ENCODE data around the gene FETUB. TPM values are rescaled to one million over a fixed set of nuclear protein-coding genes. Genes with fewer than 3 reads are reported as not detected.
"Not testable (repeated sequence)": the region's sequence is repeated elsewhere in the genome, so short reads cannot be mapped to it uniquely, and the experiment has no call there.

The FETUB gene
- total RNA-seq, 1 donor from 2014 or later = not detected

DNA sequence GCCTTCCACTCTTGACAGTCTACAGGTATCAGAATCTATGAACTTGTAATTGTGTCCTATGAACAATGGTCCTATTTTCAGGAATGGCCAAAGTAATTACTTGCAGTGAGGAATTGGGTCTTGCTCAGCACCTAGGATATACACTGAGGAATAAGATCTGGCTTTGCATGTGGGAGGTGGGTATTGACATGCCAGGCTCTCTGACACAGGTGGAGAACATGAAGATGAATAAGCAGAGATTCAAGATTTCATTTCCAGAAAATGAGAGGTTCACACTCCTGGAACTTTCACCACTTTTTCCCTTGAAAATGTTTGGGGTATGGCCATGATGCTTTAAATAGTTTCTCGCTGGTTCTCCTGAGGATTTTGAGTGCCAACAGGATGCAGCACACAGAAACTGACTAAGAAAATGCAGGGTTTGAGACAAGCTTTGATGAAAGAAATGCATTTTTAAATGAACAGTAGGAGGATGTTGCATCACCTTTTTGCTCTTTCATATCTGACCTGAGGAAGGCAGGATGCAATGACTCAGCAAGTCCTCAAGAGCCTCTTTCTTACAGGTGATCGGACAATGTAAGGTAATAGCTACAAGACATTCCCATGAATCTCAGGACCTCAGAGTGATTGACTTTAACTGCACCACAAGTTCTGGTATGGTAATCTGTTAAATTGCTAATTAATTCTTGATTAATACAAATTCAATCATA lies 29.3 kb downstream of the FETUB start:
- Histone ChIP-seq H3K4me3 (ENCODE audit: low read length in 3 of 3) (no peak overlapping the region), H3K9me3 (ENCODE audit: control insufficient read depth in 3 of 3, low read length in 3 of 3) (no peaks in the 10 kb centered on the region), H3K27me3 (ENCODE audit: control insufficient read depth in 3 of 3, insufficient read depth in 3 of 3, low read length in 3 of 3) (peaks cover 3 to 9% (median 9%) of the 10 kb centered on the region in 3 donors), H3K27ac (ENCODE audit: low read depth, low read length) (no peak overlapping the region), H3K9ac (ENCODE audit: low read depth in 1 of 3, low read length in 3 of 3) (no peak overlapping the region), H3K36me3 (ENCODE audit: control insufficient read depth in 3 of 3, insufficient read depth in 3 of 3, low read length in 3 of 3) (no peaks in the 10 kb centered on the region), H3K4me1 (ENCODE audit: control insufficient read depth in 3 of 3, insufficient read depth in 3 of 3, low read length in 3 of 3) (no peaks in the 10 kb centered on the region)

DNA sequence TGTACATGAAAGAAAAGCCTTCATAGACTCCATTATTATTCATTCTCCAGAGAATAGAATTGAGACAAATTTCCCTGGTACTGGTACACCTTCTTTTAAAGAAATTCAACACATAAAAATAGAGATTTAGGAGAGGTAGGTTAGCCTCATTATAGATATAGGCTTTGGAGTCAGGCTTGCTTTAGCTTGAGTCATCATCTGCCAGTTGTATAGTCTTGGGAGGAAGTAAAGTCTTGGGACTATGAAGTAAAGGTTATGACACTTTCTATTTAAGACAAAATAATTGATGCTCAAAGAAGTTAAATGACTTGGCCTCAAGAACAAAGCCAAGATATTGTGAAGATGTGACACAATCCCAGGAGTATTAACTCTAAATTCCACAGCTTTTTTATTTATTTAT lies 30.0 kb downstream of the FETUB start:
- Histone ChIP-seq H3K4me3 (ENCODE audit: low read length in 3 of 3) (no peak overlapping the region), H3K4me1 (ENCODE audit: control insufficient read depth in 3 of 3, insufficient read depth in 3 of 3, low read length in 3 of 3) (no peaks in the 10 kb centered on the region), H3K9me3 (ENCODE audit: control insufficient read depth in 3 of 3, low read length in 3 of 3) (no peaks in the 10 kb centered on the region), H3K36me3 (ENCODE audit: control insufficient read depth in 3 of 3, insufficient read depth in 3 of 3, low read length in 3 of 3) (no peaks in the 10 kb centered on the region), H3K27me3 (ENCODE audit: control insufficient read depth in 3 of 3, insufficient read depth in 3 of 3, low read length in 3 of 3) (peaks cover 4 to 13% (median 9%) of the 10 kb centered on the region in 3 donors), H3K9ac (ENCODE audit: low read depth in 1 of 3, low read length in 3 of 3) (no peak overlapping the region), H3K27ac (ENCODE audit: low read depth, low read length) (no peak overlapping the region)

DNA sequence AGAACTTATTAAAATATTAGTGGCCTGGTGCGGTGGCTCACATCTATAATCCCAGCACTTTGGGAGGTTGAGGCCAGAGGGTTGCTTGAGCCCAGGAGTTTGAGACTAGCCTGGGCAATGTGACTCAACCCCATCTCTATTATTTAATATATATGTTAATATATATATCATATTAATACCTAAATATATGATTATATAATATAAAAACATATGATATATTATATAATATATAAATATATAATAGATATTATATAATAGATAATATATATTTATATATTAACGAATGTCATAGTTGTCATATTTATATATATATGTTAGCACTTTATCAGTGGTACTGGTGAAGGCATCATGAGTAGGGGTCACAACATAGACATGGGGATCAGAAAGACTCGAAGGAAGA lies 30.9 kb downstream of the FETUB start:
- Histone ChIP-seq H3K36me3 (ENCODE audit: control insufficient read depth in 3 of 3, insufficient read depth in 3 of 3, low read length in 3 of 3) (no peaks in the 10 kb centered on the region), H3K4me1 (ENCODE audit: control insufficient read depth in 3 of 3, insufficient read depth in 3 of 3, low read length in 3 of 3) (no peaks in the 10 kb centered on the region), H3K4me3 (ENCODE audit: low read length in 3 of 3) (no peak overlapping the region), H3K9ac (ENCODE audit: low read depth in 1 of 3, low read length in 3 of 3) (no peak overlapping the region), H3K9me3 (ENCODE audit: control insufficient read depth in 3 of 3, low read length in 3 of 3) (no peaks in the 10 kb centered on the region), H3K27ac (ENCODE audit: low read depth, low read length) (no peak overlapping the region), H3K27me3 (ENCODE audit: control insufficient read depth in 3 of 3, insufficient read depth in 3 of 3, low read length in 3 of 3) (peaks cover 4 to 11% (median 6%) of the 10 kb centered on the region in 3 donors)

- Histone ChIP-seq H3K27me3 (ENCODE audit: control insufficient read depth in 3 of 3, insufficient read depth in 3 of 3, low read length in 3 of 3) (peaks cover 8 to 17% (median 8%) of the 10 kb centered on the region in 3 donors), H3K9me3 (ENCODE audit: control insufficient read depth in 3 of 3, low read length in 3 of 3) (no peaks in the 10 kb centered on the region), H3K27ac (ENCODE audit: low read depth, low read length) (no peak overlapping the region), H3K9ac (ENCODE audit: low read depth in 1 of 3, low read length in 3 of 3) (no peak overlapping the region), H3K36me3 (ENCODE audit: control insufficient read depth in 3 of 3, insufficient read depth in 3 of 3, low read length in 3 of 3) (no peaks in the 10 kb centered on the region), H3K4me3 (ENCODE audit: low read length in 3 of 3) (no peak overlapping the region), H3K4me1 (ENCODE audit: control insufficient read depth in 3 of 3, insufficient read depth in 3 of 3, low read length in 3 of 3) (no peaks in the 10 kb centered on the region)
Measured at GRCh38 chr3:186678604-186679003, 38.4 kb downstream of the FETUB start.

DNA sequence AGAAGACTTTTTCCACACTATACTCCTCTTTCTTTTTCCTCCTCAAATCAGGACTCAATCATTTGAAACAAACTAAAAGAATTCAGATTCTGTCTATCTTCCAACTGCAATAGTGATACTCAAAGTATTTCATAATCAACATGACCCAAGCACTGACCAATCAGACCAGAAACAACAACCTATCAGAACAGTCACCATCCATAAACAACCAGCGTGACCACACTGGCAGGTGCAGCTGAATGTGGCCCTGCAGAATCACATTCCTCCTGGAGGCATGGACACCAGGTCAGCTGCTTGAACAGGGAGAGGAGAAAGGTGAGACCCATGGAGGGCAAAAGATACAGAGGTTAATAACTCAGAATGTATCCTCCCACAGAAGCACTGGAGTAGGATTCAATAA lies 39.0 kb downstream of the FETUB start:
- H3K9me3 ChIP-seq (ENCODE audit: control insufficient read depth in 3 of 3, low read length in 3 of 3) = no peaks in the 10 kb centered on the region
- H3K4me3 ChIP-seq (ENCODE audit: low read length in 3 of 3) = no peak overlapping the region
- H3K27ac ChIP-seq (ENCODE audit: low read depth, low read length) = no peak overlapping the region
- no peak overlapping the region for H3K9ac ChIP-seq (ENCODE audit: low read depth in 1 of 3, low read length in 3 of 3)
- H3K36me3 ChIP-seq (ENCODE audit: control insufficient read depth in 3 of 3, insufficient read depth in 3 of 3, low read length in 3 of 3) = no peaks in the 10 kb centered on the region
- H3K27me3 ChIP-seq (ENCODE audit: control insufficient read depth in 3 of 3, insufficient read depth in 3 of 3, low read length in 3 of 3) = peaks cover 7 to 17% (median 11%) of the 10 kb centered on the region in 3 donors
- no peaks in the 10 kb centered on the region for H3K4me1 ChIP-seq (ENCODE audit: control insufficient read depth in 3 of 3, insufficient read depth in 3 of 3, low read length in 3 of 3)

- no peaks in the 10 kb centered on the region for H3K9me3 ChIP-seq (ENCODE audit: control insufficient read depth in 3 of 3, low read length in 3 of 3)
- peaks cover 7 to 18% (median 7%) of the 10 kb centered on the region in 3 donors for H3K27me3 ChIP-seq (ENCODE audit: control insufficient read depth in 3 of 3, insufficient read depth in 3 of 3, low read length in 3 of 3)
- no peaks in the 10 kb centered on the region for H3K36me3 ChIP-seq (ENCODE audit: control insufficient read depth in 3 of 3, insufficient read depth in 3 of 3, low read length in 3 of 3)
- no peak overlapping the region for H3K4me3 ChIP-seq (ENCODE audit: low read length in 3 of 3)
- no peak overlapping the region for H3K9ac ChIP-seq (ENCODE audit: low read depth in 1 of 3, low read length in 3 of 3)
- H3K4me1 ChIP-seq (ENCODE audit: control insufficient read depth in 3 of 3, insufficient read depth in 3 of 3, low read length in 3 of 3) = no peaks in the 10 kb centered on the region
- no peak overlapping the region for H3K27ac ChIP-seq (ENCODE audit: low read depth, low read length)
Measured at GRCh38 chr3:186680869-186681268, 40.7 kb downstream of the FETUB start.

- Histone ChIP-seq H3K9ac (ENCODE audit: low read depth in 1 of 3, low read length in 3 of 3) (no peak overlapping the region), H3K36me3 (ENCODE audit: control insufficient read depth in 3 of 3, insufficient read depth in 3 of 3, low read length in 3 of 3) (no peaks in the 10 kb centered on the region), H3K27me3 (ENCODE audit: control insufficient read depth in 3 of 3, insufficient read depth in 3 of 3, low read length in 3 of 3) (peaks cover 7 to 13% (median 10%) of the 10 kb centered on the region in 3 donors), H3K9me3 (ENCODE audit: control insufficient read depth in 3 of 3, low read length in 3 of 3) (no peaks in the 10 kb centered on the region), H3K27ac (ENCODE audit: low read depth, low read length) (no peak overlapping the region), H3K4me3 (ENCODE audit: low read length in 3 of 3) (no peak overlapping the region), H3K4me1 (ENCODE audit: control insufficient read depth in 3 of 3, insufficient read depth in 3 of 3, low read length in 3 of 3) (no peaks in the 10 kb centered on the region)
Measured at GRCh38 chr3:186682812-186683211, 42.6 kb downstream of the FETUB start.

- Histone ChIP-seq H3K27ac (ENCODE audit: low read depth, low read length) (no peak overlapping the region), H3K27me3 (ENCODE audit: control insufficient read depth in 3 of 3, insufficient read depth in 3 of 3, low read length in 3 of 3) (peaks cover 3 to 7% (median 7%) of the 10 kb centered on the region in 3 donors), H3K9ac (ENCODE audit: low read depth in 1 of 3, low read length in 3 of 3) (no peak overlapping the region), H3K4me3 (ENCODE audit: low read length in 3 of 3) (no peak overlapping the region), H3K9me3 (ENCODE audit: control insufficient read depth in 3 of 3, low read length in 3 of 3) (no peaks in the 10 kb centered on the region), H3K36me3 (ENCODE audit: control insufficient read depth in 3 of 3, insufficient read depth in 3 of 3, low read length in 3 of 3) (no peaks in the 10 kb centered on the region), H3K4me1 (ENCODE audit: control insufficient read depth in 3 of 3, insufficient read depth in 3 of 3, low read length in 3 of 3) (no peaks in the 10 kb centered on the region)
Measured at GRCh38 chr3:186683979-186684378, 43.8 kb downstream of the FETUB start.

GRCh38 chr3:186686475-186686874 lies 46.3 kb downstream of the FETUB start:
- H3K9me3 ChIP-seq (ENCODE audit: control insufficient read depth in 3 of 3, low read length in 3 of 3); H3K9ac ChIP-seq (ENCODE audit: low read depth in 1 of 3, low read length in 3 of 3); H3K27ac ChIP-seq (ENCODE audit: low read depth, low read length); H3K36me3 ChIP-seq (ENCODE audit: control insufficient read depth in 3 of 3, insufficient read depth in 3 of 3, low read length in 3 of 3); H3K4me1 ChIP-seq (ENCODE audit: control insufficient read depth in 3 of 3, insufficient read depth in 3 of 3, low read length in 3 of 3); H3K4me3 ChIP-seq (ENCODE audit: low read length in 3 of 3); H3K27me3 ChIP-seq (ENCODE audit: control insufficient read depth in 3 of 3, insufficient read depth in 3 of 3, low read length in 3 of 3): not testable (repeated sequence)

DNA sequence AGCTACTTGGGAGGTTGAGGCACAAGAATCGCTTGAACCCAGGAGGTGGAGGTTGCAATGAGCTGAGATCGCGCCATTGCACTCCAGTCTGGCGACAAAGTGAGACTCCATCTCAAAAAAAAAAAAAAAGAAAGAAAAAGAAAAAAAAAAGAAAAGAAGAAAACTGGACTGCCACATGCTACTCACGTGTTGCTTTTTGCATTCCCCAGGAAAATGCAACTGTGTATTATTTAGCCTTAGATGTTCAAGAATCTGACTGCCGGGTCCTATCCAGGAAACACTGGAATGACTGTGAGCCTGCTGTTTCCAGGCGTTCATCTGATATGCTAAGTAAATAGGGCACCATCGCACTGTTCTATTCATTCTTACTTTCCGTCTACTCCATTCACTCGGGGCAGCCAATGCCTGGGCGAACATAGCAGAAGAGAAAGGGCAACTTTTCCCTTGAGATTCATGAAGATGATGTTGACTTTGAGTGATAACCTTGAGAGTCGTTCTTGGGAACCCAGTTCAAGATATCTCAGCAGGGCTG lies 47.0 kb downstream of the FETUB start:
- Histone ChIP-seq H3K27me3 (ENCODE audit: control insufficient read depth in 3 of 3, insufficient read depth in 3 of 3, low read length in 3 of 3) (peaks cover 7 to 10% (median 8%) of the 10 kb centered on the region in 3 donors), H3K27ac (ENCODE audit: low read depth, low read length) (no peak overlapping the region), H3K4me1 (ENCODE audit: control insufficient read depth in 3 of 3, insufficient read depth in 3 of 3, low read length in 3 of 3) (no peaks in the 10 kb centered on the region), H3K9me3 (ENCODE audit: control insufficient read depth in 3 of 3, low read length in 3 of 3) (no peaks in the 10 kb centered on the region), H3K9ac (ENCODE audit: low read depth in 1 of 3, low read length in 3 of 3) (no peak overlapping the region), H3K4me3 (ENCODE audit: low read length in 3 of 3) (no peak overlapping the region), H3K36me3 (ENCODE audit: control insufficient read depth in 3 of 3, insufficient read depth in 3 of 3, low read length in 3 of 3) (no peaks in the 10 kb centered on the region)
